Activated naive CD4-positive, alpha-beta T cell (primary cell): ENCODE measurements around the gene GTPBP10.
"Not testable (repeated sequence)": the region's sequence is repeated elsewhere in the genome, so short reads cannot be mapped to it uniquely, and the experiment has no call there.

Source experiments
- DNase-seq, 4 experiments: peaks; one replicate each; lab custom pipeline; 2025; lab: John Stamatoyannopoulos, UW

GTPBP10 gene

GRCh38 chr7:90346336-90347125, at the start of gene GTPBP10:
Gene GTPBP10 (plus strand): TSS chr7:90346716. CDS start chr7:90346742, 26 bp downstream.
- peak; percentile 84 to 93 (median 90) for DNase-seq

- DNase-seq = no peak
These were observed 48.1 kb upstream of the GTPBP10 start for GRCh38 chr7:90298145-90299038.

GRCh38 chr7:90303241-90303640, 43.3 kb upstream of the GTPBP10 start:
- no peak for DNase-seq

- no peak for DNase-seq
These were observed 36.6 kb upstream of the GTPBP10 start for GRCh38 chr7:90309872-90310271.

GRCh38 chr7:90311175-90311574, 35.3 kb upstream of the GTPBP10 start:
- DNase-seq = no peak

GRCh38 chr7:90312745-90313144, 33.8 kb upstream of the GTPBP10 start:
- no peak for DNase-seq

GRCh38 chr7:90313907-90314306, 32.6 kb upstream of the GTPBP10 start:
- no peak for DNase-seq

- no peak for DNase-seq
These were observed 26.5 kb upstream of the GTPBP10 start for GRCh38 chr7:90320014-90320413.

- DNase-seq = no peak
These were observed 26.1 kb upstream of the GTPBP10 start for GRCh38 chr7:90320418-90320800.

- DNase-seq = no peak
These were observed 25.6 kb upstream of the GTPBP10 start, which contains the start of gene FAM237B for GRCh38 chr7:90320801-90321494. Gene FAM237B (minus strand): TSS chr7:90321304. CDS start chr7:90319748, 1,556 bp downstream.

GRCh38 chr7:90322837-90323236, 23.7 kb upstream of the GTPBP10 start:
- no peak for DNase-seq

GRCh38 chr7:90326500-90326899, 20.0 kb upstream of the GTPBP10 start:
- DNase-seq = no peak

GRCh38 chr7:90334193-90334843, 12.2 kb upstream of the GTPBP10 start:
- no peak for DNase-seq

- not testable (repeated sequence) for DNase-seq
These were observed 11.6 kb upstream of the GTPBP10 start for GRCh38 chr7:90334926-90335325.

GRCh38 chr7:90337106-90337505, 9.4 kb upstream of the GTPBP10 start:
- DNase-seq = no peak

GRCh38 chr7:90345016-90345415, 1.5 kb upstream of the GTPBP10 start:
- no peak for DNase-seq

- no peak for DNase-seq
These were observed 751 bp upstream of the GTPBP10 start for GRCh38 chr7:90345595-90346335.

- DNase-seq = no peak
These were observed 1.2 kb downstream of the GTPBP10 start for GRCh38 chr7:90347759-90348158.

- DNase-seq = no peak
These were observed 2.8 kb downstream of the GTPBP10 start for GRCh38 chr7:90349305-90349704.

- DNase-seq = not testable (repeated sequence)
These were observed 3.5 kb downstream of the GTPBP10 start for GRCh38 chr7:90350032-90350431.

GRCh38 chr7:90351987-90352386, 5.5 kb downstream of the GTPBP10 start:
- no peak for DNase-seq
